Measurements from ENCODE around the gene SH3PXD2B. TPM values are rescaled to one million over a fixed set of nuclear protein-coding genes. Genes with fewer than 3 reads are reported as not detected.
"Not testable (repeated sequence)": the region's sequence is repeated elsewhere in the genome, so short reads cannot be mapped to it uniquely, and the experiment has no call there.

Gene SH3PXD2B
- total RNA-seq, 1 donor: 46.7 TPM

DNA sequence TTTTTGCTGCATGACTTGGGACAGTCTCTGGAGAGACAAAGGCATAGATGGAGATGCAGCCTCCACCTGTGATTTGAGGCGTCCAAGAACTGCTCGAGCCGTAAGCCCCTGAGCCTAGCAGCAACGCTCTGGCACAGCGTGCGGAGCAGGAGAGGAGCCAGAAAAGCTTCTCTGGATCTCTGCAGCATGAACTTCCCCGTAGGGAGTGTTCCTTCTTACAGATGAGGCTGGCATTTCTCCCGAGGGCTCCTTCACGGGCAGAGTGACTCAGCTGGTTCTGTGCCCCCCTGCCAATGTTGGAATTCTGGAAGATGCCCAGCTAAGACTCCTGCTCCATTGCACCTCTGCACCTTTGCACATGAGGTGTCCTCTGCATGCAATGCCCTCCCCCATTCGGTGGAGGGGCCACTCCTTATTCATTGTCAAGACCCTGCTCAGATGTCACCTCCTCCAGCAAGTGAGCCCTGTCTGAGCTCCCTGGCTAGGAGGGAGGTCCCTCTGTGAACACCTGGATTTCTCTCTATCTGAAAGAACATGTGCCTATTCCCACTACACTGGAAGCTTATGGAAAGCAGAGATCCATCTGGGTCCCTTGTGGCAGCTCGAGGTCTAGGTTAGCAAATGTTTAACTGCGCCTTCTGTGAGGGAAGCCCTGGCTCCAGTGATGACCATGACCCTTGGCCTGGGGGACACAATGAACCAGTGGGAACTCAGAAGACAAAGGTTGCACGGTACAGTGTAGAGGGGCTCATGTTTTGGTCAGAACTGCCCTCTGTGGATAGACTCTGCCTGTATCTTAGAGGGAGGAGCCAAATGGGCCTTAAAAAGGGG lies 39.6 kb downstream of the SH3PXD2B start:
- DNase-seq (ENCODE audit: low read depth): peak; percentile 74
- no peak overlapping the region for H3K4me3 ChIP-seq (ENCODE audit: low read depth, low read length)
- TF ChIP-seq, protein P1, sequence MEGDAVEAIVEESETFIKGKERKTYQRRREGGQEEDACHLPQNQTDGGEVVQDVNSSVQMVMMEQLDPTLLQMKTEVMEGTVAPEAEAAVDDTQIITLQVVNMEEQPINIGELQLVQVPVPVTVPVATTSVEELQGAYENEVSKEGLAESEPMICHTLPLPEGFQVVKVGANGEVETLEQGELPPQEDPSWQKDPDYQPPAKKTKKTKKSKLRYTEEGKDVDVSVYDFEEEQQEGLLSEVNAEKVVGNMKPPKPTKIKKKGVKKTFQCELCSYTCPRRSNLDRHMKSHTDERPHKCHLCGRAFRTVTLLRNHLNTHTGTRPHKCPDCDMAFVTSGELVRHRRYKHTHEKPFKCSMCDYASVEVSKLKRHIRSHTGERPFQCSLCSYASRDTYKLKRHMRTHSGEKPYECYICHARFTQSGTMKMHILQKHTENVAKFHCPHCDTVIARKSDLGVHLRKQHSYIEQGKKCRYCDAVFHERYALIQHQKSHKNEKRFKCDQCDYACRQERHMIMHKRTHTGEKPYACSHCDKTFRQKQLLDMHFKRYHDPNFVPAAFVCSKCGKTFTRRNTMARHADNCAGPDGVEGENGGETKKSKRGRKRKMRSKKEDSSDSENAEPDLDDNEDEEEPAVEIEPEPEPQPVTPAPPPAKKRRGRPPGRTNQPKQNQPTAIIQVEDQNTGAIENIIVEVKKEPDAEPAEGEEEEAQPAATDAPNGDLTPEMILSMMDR (IDR thresholded peaks at IDR 0.05; ENCODE audit: insufficient read depth, low read length): no peak

DNA sequence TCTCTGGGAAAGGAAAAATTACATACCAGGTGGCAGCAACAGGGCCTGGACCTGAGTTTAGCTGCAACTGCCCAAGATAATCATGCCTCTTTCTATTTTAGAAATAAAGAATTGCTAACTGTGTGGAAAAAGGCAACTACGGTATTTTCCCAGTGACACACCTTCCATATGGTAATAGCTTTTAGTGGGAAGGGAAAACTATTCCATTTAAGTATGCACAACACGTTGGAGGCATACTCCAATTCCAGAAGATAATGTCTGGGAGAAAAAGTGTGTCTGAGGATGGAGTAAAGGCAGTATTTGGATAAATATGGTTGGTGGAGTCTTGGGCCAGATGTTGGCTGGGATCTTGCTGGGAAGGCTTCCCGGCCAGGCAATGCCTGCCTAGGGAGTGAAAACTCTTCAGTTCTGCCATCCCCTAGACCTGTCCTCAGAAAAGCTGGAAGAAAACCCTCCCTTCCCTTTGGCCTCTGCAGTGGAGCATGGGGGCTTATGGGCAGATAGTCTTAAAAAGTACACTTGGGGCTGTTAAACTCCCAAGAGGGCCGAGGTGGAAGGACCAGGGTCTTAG lies 40.6 kb downstream of the SH3PXD2B start:
- TF ChIP-seq, protein P1 (IDR thresholded peaks at IDR 0.05; ENCODE audit: insufficient read depth, low read length): no peak
- DNase-seq (ENCODE audit: low read depth): peak; percentile 66
- H3K4me3 ChIP-seq (ENCODE audit: low read depth, low read length): no peak overlapping the region

DNA sequence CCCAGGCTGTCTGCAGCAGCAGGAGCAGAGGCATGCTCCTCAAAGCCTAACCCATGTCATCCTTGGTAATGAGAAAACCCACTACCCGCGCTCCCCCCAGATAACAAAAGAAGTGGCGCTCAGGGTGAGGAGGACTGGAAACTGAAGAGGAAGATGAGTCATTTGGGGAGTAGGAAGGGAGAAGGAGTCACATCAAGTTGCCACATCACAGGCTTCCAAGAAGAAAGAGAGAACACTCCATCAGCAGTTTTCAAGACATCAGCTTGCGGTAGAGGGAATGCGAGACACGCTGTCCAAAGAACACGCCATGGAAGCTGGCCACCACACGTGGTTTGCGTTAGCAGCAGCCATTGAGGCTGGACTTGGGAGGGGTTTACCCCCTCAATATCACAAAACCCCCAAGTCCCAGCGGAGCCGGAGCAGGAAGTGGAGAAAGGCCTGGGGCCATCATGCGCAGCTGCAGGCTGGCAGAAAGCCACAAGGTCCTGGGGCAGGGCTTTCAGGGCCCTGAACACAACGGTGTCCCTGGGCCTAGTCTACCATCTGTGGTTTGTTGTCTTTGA lies 41.5 kb downstream of the SH3PXD2B start:
- TF ChIP-seq, protein P1 (IDR thresholded peaks at IDR 0.05; ENCODE audit: insufficient read depth, low read length): no peak
- peak; percentile 99 for DNase-seq (ENCODE audit: low read depth)
- H3K4me3 ChIP-seq (ENCODE audit: low read depth, low read length): no peak overlapping the region

DNA sequence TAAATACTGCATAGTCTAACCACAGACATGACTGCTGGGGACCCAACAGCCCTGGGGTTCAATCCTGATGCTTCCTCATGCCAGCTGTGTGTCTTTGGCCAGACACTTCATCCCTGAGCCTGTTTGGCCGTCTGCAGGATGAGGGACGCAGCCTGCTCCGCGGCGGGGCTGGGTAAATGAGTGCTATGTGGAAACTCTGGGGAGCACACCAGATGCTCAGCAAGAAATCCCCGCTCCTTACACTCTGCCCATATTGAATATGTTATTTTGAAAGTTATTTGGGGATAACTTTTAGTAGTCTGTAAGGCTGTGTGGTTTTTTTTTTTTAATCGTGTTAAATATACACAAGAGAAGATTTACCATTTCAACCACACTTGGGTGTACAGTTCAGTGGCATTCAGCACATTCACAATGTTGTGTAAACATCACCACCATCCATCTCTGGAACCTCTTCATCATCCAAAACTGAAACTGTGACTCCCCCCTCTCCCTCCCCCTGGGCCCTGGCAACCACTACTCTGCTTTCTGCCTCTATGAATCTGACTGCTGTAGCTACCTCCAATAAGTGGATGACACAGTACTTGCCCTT lies 42.7 kb downstream of the SH3PXD2B start:
- H3K4me3 ChIP-seq (ENCODE audit: low read depth, low read length): no peak overlapping the region
- peak; percentile 55 for DNase-seq (ENCODE audit: low read depth)
- TF ChIP-seq, protein P1 (IDR thresholded peaks at IDR 0.05; ENCODE audit: insufficient read depth, low read length): no peak

DNA sequence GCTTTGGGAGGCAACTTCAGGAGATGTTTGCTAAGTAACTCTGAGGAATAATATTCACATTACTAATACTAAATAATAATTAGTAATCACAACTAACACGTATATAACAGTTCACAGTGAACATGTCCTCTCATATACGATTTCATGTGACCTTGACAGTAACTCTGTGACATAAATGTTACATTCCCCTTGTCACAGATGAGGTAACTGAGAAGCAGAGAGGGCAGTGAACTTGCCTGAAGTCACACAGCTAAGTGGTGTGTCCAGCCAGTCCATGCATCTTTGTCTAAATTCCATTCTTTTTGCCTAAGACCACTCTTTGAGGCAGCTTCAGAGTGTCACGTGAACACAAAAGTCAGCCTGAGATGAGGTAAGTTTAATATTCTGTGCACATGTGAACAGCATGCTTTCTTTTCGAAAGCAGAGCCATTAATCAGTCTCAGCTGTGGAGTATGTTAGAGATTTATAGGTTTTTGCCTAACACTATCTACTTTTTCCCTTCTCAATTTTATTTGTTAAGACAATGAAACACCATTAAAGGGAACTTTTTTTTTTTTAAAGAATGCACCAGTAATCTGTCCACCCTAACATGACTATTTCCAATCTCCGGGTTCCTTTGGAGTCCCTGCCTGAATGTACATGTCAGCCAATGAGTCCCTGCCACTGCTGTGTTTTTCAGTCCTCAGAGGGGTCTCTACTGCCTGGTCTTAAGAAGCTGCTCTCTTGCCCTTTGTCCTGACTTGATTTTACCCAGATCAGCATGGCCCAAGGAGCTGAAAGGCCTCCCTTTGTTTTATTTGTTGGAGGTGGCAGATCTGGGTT lies 43.5 kb downstream of the SH3PXD2B start:
- peak; percentile 89 for DNase-seq (ENCODE audit: low read depth)
- no peak overlapping the region for H3K4me3 ChIP-seq (ENCODE audit: low read depth, low read length)
- TF ChIP-seq, protein P1 (IDR thresholded peaks at IDR 0.05; ENCODE audit: insufficient read depth, low read length): no peak

DNA sequence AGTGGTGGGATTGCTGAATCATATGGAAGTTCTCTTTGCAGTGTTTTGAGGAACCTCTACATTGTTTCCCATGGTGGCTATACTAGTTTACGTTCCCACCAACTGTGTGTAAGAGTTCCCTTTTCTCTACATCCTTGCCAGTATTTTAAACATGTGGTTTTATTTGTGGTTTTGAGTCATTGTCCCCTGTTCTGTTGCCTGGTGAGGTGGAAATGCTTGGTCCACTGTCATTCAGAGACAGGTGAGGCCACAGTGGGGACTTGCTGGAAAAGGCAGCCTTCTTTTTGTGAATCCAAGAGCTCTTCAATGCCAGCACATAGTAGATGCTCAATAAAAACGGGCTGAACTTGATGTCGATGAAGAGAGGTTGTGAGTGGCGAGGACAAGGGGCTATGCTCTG lies 44.2 kb downstream of the SH3PXD2B start:
- TF ChIP-seq, protein P1 (IDR thresholded peaks at IDR 0.05; ENCODE audit: insufficient read depth, low read length): no peak
- no peak overlapping the region for H3K4me3 ChIP-seq (ENCODE audit: low read depth, low read length)
- DNase-seq (ENCODE audit: low read depth): peak; percentile 75

DNA sequence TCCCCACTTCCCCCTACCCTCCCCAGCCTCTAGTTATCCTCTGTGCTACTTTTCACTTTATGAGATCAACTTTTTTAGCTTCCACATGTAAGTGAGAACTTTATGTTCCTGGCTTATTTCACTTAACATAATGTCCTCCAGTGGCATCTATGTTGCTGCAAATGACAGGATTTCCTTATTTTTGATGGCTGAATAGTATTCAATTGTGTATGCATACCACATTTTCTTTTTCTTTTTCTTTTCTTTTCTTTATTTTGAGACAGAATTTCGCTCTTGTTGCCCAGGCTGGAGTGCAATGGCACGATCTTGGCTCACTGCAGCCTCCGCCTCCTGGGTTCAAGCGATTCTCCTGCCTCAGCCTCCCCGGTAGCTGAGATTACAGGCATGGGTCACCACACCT lies 44.8 kb downstream of the SH3PXD2B start:
- H3K4me3 ChIP-seq (ENCODE audit: low read depth, low read length); DNase-seq (ENCODE audit: low read depth): not testable (repeated sequence)
